GM21423 (cell line): ENCODE results near the gene SLC11A2.

ENCODE experiments used
- ATAC-seq: cut with Tn5 transposase; IDR thresholded peaks from one replicate; pipeline ENCODE4 v1.9.1; 2021; ENCODE audit warnings: mild to moderate bottlenecking, moderate library complexity; ENCODE audit not compliant: unreplicated experiment

SLC11A2 gene

GRCh38 chr12:51025836-51026638 lies at the start of gene SLC11A2:
TSS of gene SLC11A2 (minus strand) at chr12:51026384. CDS start at chr12:51010728, 15,656 bp downstream.
- ATAC-seq: peak; percentile 90

- no peak for ATAC-seq
Observed at GRCh38 chr12:51075390-51075789, 49.2 kb upstream of the SLC11A2 start.

- no peak for ATAC-seq
Observed at GRCh38 chr12:51071663-51072062, 45.5 kb upstream of the SLC11A2 start.

- no peak for ATAC-seq
Observed at GRCh38 chr12:51070004-51070403, 43.8 kb upstream of the SLC11A2 start.

GRCh38 chr12:51067771-51068170 lies 41.6 kb upstream of the SLC11A2 start:
- ATAC-seq: no peak

- no peak for ATAC-seq
Observed at GRCh38 chr12:51067229-51067628, 41.0 kb upstream of the SLC11A2 start.

- ATAC-seq: no peak
Observed at GRCh38 chr12:51065530-51065929, 39.3 kb upstream of the SLC11A2 start.

- ATAC-seq: no peak
Observed at GRCh38 chr12:51062631-51063397, 36.6 kb upstream of the SLC11A2 start.

- ATAC-seq: no peak
Observed at GRCh38 chr12:51059086-51059485, 32.9 kb upstream of the SLC11A2 start.

GRCh38 chr12:51056242-51056641 lies 30.1 kb upstream of the SLC11A2 start:
- no peak for ATAC-seq

- ATAC-seq: no peak
Observed at GRCh38 chr12:51055060-51055459, 28.9 kb upstream of the SLC11A2 start.

- ATAC-seq: no peak
Observed at GRCh38 chr12:51051787-51052186, 25.6 kb upstream of the SLC11A2 start.

- no peak for ATAC-seq
Observed at GRCh38 chr12:51049525-51049924, 23.3 kb upstream of the SLC11A2 start.

GRCh38 chr12:51048661-51049251 lies 22.6 kb upstream of the SLC11A2 start:
- no peak for ATAC-seq

GRCh38 chr12:51047655-51048540 lies 21.7 kb upstream of the SLC11A2 start, which contains the start of gene LETMD1:
TSS of gene LETMD1 (plus strand) at chr12:51048327. CDS start at chr12:51048357, 30 bp downstream.
- peak; percentile 95 for ATAC-seq

- no peak for ATAC-seq
Observed at GRCh38 chr12:51036279-51036678, 10.1 kb upstream of the SLC11A2 start.

GRCh38 chr12:51033457-51034089 lies 7.4 kb upstream of the SLC11A2 start:
- ATAC-seq: no peak

GRCh38 chr12:51033048-51033447 lies 6.9 kb upstream of the SLC11A2 start:
- no peak for ATAC-seq

- ATAC-seq: no peak
Observed at GRCh38 chr12:51028813-51029150, 2.6 kb upstream of the SLC11A2 start.

GRCh38 chr12:51028126-51028812 lies 2.1 kb upstream of the SLC11A2 start:
- ATAC-seq: no peak
